RPMI8226 (cell line): ENCODE results near the gene DHRS2.
A peak's percentile ranks its signal among the peaks of the same experiment; 100 is the strongest.

ENCODE experiments used
- DNase-seq: peaks from one replicate; pipeline ENCODE4 v3.0.0-alpha.2; 2015

The DHRS2 gene

GRCh38 chr14:23612802-23613201 is 23.4 kb upstream of the DHRS2 start:
- DNase-seq = no peak

- DNase-seq = no peak
Observed at GRCh38 chr14:23613242-23614070, 22.7 kb upstream of the DHRS2 start.

- no peak for DNase-seq
Observed at GRCh38 chr14:23614395-23614828, 21.8 kb upstream of the DHRS2 start.

- DNase-seq = no peak
Observed at GRCh38 chr14:23615856-23616255, 20.3 kb upstream of the DHRS2 start.

- DNase-seq = no peak
Observed at GRCh38 chr14:23617539-23617938, 18.6 kb upstream of the DHRS2 start.

- no peak for DNase-seq
Observed at GRCh38 chr14:23618415-23618988, 17.7 kb upstream of the DHRS2 start.

GRCh38 chr14:23620177-23620702 is 15.9 kb upstream of the DHRS2 start:
- DNase-seq = no peak

- no peak for DNase-seq
Observed at GRCh38 chr14:23621204-23621931, 14.8 kb upstream of the DHRS2 start.

- DNase-seq = no peak
Observed at GRCh38 chr14:23621932-23622730, 14.0 kb upstream of the DHRS2 start.

- DNase-seq = no peak
Observed at GRCh38 chr14:23622990-23623389, 13.2 kb upstream of the DHRS2 start.

- no peak for DNase-seq
Observed at GRCh38 chr14:23623962-23624361, 12.2 kb upstream of the DHRS2 start.

GRCh38 chr14:23624830-23625404 is 11.2 kb upstream of the DHRS2 start:
- DNase-seq = no peak

- no peak for DNase-seq
Observed at GRCh38 chr14:23626946-23627345, 9.2 kb upstream of the DHRS2 start.

- no peak for DNase-seq
Observed at GRCh38 chr14:23627961-23628360, 8.2 kb upstream of the DHRS2 start.

- no peak for DNase-seq
Observed at GRCh38 chr14:23629204-23629603, 7.0 kb upstream of the DHRS2 start.

- DNase-seq = no peak
Observed at GRCh38 chr14:23629832-23630396, 6.2 kb upstream of the DHRS2 start.

- no peak for DNase-seq
Observed at GRCh38 chr14:23630687-23631086, 5.5 kb upstream of the DHRS2 start.

GRCh38 chr14:23631234-23631633 is 4.9 kb upstream of the DHRS2 start:
- no peak for DNase-seq

GRCh38 chr14:23631702-23632460 is 4.3 kb upstream of the DHRS2 start:
- peak; percentile 51 for DNase-seq

- DNase-seq = no peak
Observed at GRCh38 chr14:23632461-23633159, 3.6 kb upstream of the DHRS2 start.
